Duodenal mucosa (tissue), 2 donors: ENCODE data around the gene TDRD12.
A peak's percentile ranks its signal among the peaks of the same experiment; 100 is the strongest.

Experiments used
- H3K27ac ChIP-seq: one replicate; pipeline ENCODE4 v1.7.0; 2013; ENCODE audit warnings: low read depth, low read length
- H3K27me3 ChIP-seq, 2 donors: one replicate each; pipeline ENCODE4 v1.7.0; 2013; ENCODE audit warnings: low read length in 2 of 2, control low read depth in 1 of 2; ENCODE audit not compliant: insufficient read depth in 2 of 2, control insufficient read depth in 1 of 2
- H3K36me3 ChIP-seq, 2 donors: one replicate each; pipeline ENCODE4 v1.7.0; 2013; ENCODE audit warnings: low read length in 2 of 2, control low read depth in 1 of 2; ENCODE audit not compliant: insufficient read depth in 2 of 2, control insufficient read depth in 1 of 2
- H3K4me1 ChIP-seq, 2 donors: one replicate each; pipeline ENCODE4 v1.7.0; 2013; ENCODE audit warnings: low read length in 2 of 2, control low read depth in 1 of 2; ENCODE audit not compliant: insufficient read depth in 2 of 2, control insufficient read depth in 1 of 2
- H3K4me3 ChIP-seq, 2 donors: one replicate each; pipeline ENCODE4 v1.7.0; 2013; ENCODE audit warnings: low read length in 2 of 2, low read depth in 1 of 2
- H3K9ac ChIP-seq, 2 donors: one replicate each; pipeline ENCODE4 v1.7.0; 2013; ENCODE audit warnings: low read length in 2 of 2, low read depth in 1 of 2
- H3K9me3 ChIP-seq, 2 donors: one replicate each; pipeline ENCODE4 v1.7.0; 2013; ENCODE audit warnings: low read length in 2 of 2, control low read depth in 1 of 2; ENCODE audit not compliant: control insufficient read depth in 1 of 2

TDRD12 gene

DNA sequence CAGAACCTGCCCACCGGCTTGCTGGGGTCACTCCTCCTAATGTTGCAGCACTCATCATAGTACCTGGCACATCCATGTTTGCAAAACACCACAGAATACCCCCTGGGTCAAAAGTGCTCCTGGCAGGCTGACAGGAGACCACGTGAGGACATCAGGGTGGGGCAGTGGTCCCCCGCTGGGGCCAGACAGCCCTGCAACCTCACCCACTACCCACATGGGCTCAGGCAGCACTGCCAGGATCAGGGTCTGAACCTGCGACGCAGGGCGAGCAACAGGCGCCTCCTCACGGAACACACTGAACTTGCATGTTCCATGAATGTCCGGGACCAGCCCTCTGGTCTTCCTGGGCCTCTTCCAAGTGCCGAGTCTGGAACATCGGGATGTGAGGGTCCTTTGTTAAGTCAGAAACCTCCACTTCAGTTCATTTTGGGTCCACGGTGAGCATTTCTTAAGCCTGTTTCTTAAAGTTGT is 151.4 kb downstream of the TDRD12 start:
- Histone ChIP-seq H3K36me3 (peaks cover 0 to 4% of the 10 kb centered on the region in 2 donors), H3K27me3 (no peaks in the 10 kb centered on the region), H3K4me1 (peaks cover 13 to 15% of the 10 kb centered on the region in 2 donors), H3K4me3 (no peak overlapping the region), H3K9ac (peak overlapping the region in 1 of 2 donors; percentile 57), H3K9me3 (no peaks in the 10 kb centered on the region), H3K27ac (peak overlapping the region; percentile 15)

DNA sequence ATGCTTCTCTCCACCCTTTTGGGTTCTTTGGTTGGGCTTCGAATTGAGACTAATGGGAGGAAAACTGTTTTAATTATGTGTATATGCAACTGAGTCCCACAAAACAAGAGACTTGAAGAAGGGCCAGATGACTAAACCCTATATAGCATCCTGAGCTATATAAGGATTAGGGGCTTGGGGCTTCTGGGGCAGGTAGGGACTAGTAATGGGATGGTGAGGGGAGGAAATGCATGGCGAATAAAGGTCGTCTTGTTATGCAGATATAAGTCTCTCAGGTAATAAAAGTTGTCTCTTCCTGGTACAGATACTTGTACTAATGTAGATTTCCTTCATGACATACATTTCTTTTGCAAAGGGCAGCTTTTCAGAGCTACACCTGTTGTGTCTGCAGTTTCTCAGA is 152.8 kb downstream of the TDRD12 start:
- Histone ChIP-seq H3K4me1 (peaks cover 17 to 19% of the 10 kb centered on the region in 2 donors), H3K9ac (no peak overlapping the region), H3K27me3 (no peaks in the 10 kb centered on the region), H3K9me3 (no peaks in the 10 kb centered on the region), H3K4me3 (no peak overlapping the region), H3K36me3 (no peaks in the 10 kb centered on the region), H3K27ac (no peak overlapping the region)

DNA sequence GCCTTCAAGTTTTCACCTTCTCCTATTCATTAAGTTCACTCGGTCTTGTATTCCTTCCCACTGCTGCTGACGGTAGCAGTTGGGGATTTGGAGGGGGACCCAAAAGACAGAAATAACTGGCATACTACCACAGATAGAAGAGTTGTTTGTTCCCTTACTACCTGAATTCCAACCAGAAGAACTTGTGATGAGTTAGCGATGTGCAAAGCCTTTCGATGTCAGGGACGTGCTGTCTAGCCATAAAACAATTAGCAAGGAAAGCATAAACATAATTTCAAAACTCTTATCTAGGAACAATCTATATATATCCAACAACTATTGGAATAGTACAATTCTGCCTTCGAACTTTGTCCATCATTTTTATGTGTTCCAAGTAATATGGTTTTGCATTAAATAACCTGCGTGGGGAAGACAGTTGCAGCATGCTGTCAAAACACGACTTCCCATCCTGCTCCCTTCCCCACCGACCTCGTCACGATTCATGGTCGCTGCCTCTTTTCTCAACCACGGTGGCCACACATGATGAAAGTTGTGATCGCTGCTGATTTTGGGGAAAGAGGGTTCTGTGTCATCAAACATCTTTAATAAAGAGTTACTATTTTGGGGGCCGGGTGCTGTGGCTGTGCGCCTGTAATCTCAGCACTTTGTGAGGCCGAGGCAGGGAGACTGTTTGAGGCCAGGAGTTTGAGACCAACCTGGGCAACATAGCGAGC is 153.8 kb downstream of the TDRD12 start:
- Histone ChIP-seq H3K27ac (no peak overlapping the region), H3K4me1 (peaks cover 17 to 19% of the 10 kb centered on the region in 2 donors), H3K9me3 (no peaks in the 10 kb centered on the region), H3K4me3 (no peak overlapping the region), H3K9ac (no peak overlapping the region), H3K36me3 (no peaks in the 10 kb centered on the region), H3K27me3 (no peaks in the 10 kb centered on the region)

DNA sequence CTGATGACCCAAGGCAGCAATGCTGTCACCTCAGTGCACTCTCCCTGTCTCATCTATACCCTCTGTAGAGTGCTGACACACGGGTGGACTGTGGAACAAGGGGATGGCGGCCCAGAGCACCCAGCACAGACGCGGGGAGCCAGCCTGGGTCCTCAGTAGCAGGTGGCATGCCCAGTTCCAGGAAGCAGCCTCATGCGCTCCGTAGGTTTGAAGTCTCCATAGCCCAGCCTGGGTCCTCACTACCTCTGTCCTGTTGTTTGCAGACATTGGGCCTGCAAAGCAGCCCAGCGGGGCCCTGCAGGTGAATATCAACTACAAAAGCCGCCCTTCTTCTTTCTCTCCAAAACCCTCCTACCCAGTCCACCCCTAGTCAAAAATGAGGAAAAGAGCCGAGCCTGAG is 155.0 kb downstream of the TDRD12 start:
- peaks cover 0 to 3% of the 10 kb centered on the region in 2 donors for H3K36me3 ChIP-seq
- H3K27ac ChIP-seq, result no peak overlapping the region
- no peaks in the 10 kb centered on the region for H3K27me3 ChIP-seq
- peaks cover 20 to 24% of the 10 kb centered on the region in 2 donors for H3K4me1 ChIP-seq
- H3K9me3 ChIP-seq, result no peaks in the 10 kb centered on the region
- no peak overlapping the region for H3K4me3 ChIP-seq
- no peak overlapping the region for H3K9ac ChIP-seq

DNA sequence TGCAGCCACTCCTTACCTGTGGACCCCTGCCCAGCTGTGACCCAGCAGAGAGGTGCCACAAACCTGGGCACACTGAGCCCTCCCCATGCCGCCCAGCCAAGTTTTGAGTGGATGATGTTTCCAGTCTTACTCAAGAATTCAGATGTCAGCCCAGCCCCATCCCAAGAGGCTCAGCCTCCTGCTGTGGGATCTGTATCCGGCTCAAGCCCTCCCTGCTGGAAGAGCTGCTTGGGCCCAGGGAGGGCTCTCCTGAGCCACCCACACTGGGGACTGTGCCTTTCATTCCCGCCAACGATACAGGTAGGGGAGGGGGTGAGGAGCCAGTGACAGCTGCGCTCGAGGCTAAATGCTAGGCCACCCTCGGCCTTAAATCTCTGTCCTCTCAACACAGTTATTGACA is 155.9 kb downstream of the TDRD12 start:
- H3K4me1 ChIP-seq, result peaks cover 23 to 26% of the 10 kb centered on the region in 2 donors
- H3K4me3 ChIP-seq, result no peak overlapping the region
- peaks cover 0 to 5% of the 10 kb centered on the region in 2 donors for H3K36me3 ChIP-seq
- H3K27me3 ChIP-seq, result no peaks in the 10 kb centered on the region
- no peak overlapping the region for H3K27ac ChIP-seq
- no peak overlapping the region for H3K9ac ChIP-seq
- no peaks in the 10 kb centered on the region for H3K9me3 ChIP-seq

DNA sequence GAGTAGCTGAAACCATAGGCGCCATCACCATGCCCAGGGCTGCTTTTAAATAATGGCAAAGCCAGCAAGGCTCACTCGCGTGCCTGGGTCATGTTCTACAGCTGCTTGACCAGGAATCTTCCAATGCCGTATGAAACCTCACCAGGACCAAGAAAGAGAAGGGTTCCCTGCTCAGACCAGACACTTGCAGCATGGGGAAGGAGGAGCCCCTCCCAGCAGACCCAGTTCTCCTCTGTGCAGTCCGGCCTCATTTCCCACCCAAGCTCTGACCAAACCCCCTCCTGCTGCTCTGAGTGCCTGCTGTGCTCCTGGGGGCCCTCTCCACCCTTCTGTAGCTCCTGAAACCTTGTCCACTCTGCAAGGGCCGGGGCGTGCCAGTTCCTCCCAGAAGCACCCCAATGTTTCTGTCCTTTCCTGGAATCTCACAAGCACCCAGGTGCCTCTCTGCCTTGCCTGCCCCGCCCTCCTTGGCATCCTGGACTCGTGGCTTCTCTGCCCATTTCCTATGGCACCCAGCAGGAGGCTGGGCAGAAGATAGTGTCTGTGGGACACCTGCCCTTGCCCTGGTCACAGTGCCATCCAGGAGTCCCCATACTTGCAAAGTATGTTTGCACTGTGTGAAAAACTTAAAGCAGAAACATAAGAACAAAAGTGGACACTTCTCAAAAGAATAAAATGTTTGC is 156.8 kb downstream of the TDRD12 start:
- Histone ChIP-seq H3K27me3 (no peaks in the 10 kb centered on the region), H3K27ac (no peak overlapping the region), H3K4me1 (peaks cover 22 to 23% of the 10 kb centered on the region in 2 donors), H3K9ac (no peak overlapping the region), H3K36me3 (peaks cover 0 to 5% of the 10 kb centered on the region in 2 donors), H3K4me3 (no peak overlapping the region), H3K9me3 (no peaks in the 10 kb centered on the region)

DNA sequence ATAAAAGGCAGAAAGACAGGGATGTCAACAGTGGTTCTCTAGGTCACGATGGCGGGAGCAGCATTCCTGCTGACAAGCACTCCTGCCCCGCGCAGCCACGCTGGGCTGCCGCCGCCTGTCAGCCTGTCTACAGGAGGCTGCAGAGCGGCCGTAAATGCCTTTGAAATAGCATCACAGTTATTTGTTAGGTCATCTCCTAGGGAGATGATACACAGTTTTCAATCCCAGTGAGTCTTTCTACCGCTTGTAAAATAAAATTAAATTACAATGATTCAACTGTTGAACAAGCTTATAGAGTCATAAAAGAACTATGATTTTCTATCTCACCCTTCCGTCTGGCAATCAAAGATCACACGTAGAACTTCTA is 157.3 kb downstream of the TDRD12 start:
- H3K27ac ChIP-seq, result no peak overlapping the region

More for the DNA sequence above, 157.3 kb downstream of the TDRD12 start:
- peaks cover 0 to 5% of the 10 kb centered on the region in 2 donors for H3K36me3 ChIP-seq
- no peak overlapping the region for H3K9ac ChIP-seq
- no peaks in the 10 kb centered on the region for H3K9me3 ChIP-seq
- no peak overlapping the region for H3K4me3 ChIP-seq
- peaks cover 22 to 23% of the 10 kb centered on the region in 2 donors for H3K4me1 ChIP-seq
- H3K27me3 ChIP-seq, result no peaks in the 10 kb centered on the region
